ENCODE data around the gene OR4N5. TPM values are rescaled to one million over a fixed set of nuclear protein-coding genes. Genes with fewer than 3 reads are reported as not detected.
"Not testable (repeated sequence)": the region's sequence is repeated elsewhere in the genome, so short reads cannot be mapped to it uniquely, and the experiment has no call there.

OR4N5 gene
- polyA plus RNA-seq: not detected

GRCh38 chr14:20138520-20138919 is at the start of gene OR4N5:
Gene OR4N5 (plus strand): TSS chr14:20138820. CDS start chr14:20143736, 4,916 bp downstream.
- no peak for DNase-seq
- Mint-ChIP-seq H3K27me3 (ENCODE audit: low read depth in 3 of 3) (peaks cover 3 to 8% (median 3%) of the 10 kb centered on the region in 3 donors), H3K4me3 (no peak within 1 kb of the TSS), H3K9me3 (peaks cover 0 to 8% (median 3%) of the 10 kb centered on the region in 6 donors), H3K36me3 (no peaks in the 10 kb centered on the region), H3K4me1 (no peaks in the 10 kb centered on the region), H3K27ac (no peak within 1 kb of the TSS)

DNA sequence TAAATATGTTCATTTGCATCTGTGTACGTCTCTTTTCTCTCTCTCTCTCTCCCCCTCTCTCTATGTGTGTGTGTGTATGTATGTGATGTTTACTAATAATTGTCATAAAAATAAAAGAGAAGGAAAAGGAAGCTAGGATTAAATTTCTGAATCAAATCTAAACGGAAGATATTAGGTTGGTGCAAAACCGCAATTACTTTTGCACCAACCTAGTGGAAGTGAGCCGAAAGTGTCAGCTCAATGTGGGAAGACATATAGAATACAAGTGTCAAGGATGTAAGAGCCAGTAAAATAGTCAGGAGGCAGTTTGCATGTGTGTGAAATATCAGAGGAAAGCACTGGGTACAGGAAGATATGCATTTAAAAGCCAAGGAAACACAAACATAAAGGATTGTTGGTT is 46.6 kb upstream of the OR4N5 start:
- Mint-ChIP-seq H3K4me3 (no peak overlapping the region), H3K4me1 (no peaks in the 10 kb centered on the region), H3K36me3 (no peaks in the 10 kb centered on the region), H3K27me3 (ENCODE audit: low read depth in 3 of 3) (peaks cover 0 to 2% (median 0%) of the 10 kb centered on the region in 3 donors), H3K9me3 (peaks cover 0 to 4% (median 0%) of the 10 kb centered on the region in 6 donors), H3K27ac (no peak overlapping the region)
- DNase-seq: no peak

- no peak overlapping the region for H3K4me3 Mint-ChIP-seq
- no peak for DNase-seq
- no peaks in the 10 kb centered on the region for H3K36me3 Mint-ChIP-seq
- H3K27me3 Mint-ChIP-seq (ENCODE audit: low read depth in 3 of 3): peaks cover 0 to 2% (median 0%) of the 10 kb centered on the region in 3 donors
- no peak overlapping the region for H3K27ac Mint-ChIP-seq
- no peaks in the 10 kb centered on the region for H3K4me1 Mint-ChIP-seq
- H3K9me3 Mint-ChIP-seq: peaks cover 0 to 4% (median 0%) of the 10 kb centered on the region in 6 donors
Observed at GRCh38 chr14:20093442-20093841, 45.2 kb upstream of the OR4N5 start.

DNA sequence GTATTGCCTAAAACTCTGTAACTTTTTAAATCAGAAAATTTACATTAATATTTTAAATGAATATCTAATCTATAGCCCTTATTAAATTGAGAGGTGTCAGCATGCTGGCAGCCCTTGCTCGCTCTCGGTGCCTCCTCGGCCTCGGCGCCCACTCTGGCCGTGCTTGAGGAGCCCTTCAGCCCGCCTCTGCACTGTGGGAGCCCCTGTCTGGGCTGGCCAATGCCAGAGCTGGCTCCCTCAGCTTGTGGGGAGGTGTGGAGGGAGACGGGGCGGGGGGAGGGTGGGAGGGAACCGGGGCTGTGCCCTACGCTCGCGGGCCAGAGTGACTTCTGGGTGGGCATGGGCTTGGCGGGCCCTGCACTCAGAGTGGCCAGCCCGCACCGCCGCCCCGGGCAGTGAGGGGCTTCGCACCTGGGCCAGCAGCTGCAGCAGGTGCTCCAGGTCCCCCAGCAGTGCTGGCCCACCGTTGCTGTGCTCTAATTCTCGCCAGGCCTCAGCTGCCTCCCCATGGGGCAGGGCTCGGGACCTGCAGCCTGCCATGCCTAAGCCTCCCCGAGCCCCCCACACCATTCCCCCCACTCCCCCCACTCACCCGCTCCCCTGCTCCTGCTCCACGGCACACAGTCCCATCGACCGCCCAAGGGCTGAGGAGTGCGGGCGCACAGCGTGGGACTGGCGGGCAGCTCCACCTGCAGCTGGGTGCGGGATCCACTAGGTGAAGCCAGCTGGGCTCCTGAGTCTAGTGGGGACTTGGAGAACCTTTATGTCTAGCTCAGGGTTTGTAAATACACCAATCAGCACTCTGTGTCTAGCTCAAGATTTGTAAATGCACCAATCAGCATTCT is 39.5 kb upstream of the OR4N5 start:
- H3K27me3 Mint-ChIP-seq (ENCODE audit: low read depth in 3 of 3); H3K36me3 Mint-ChIP-seq; H3K4me3 Mint-ChIP-seq; DNase-seq; H3K27ac Mint-ChIP-seq; H3K4me1 Mint-ChIP-seq: not testable (repeated sequence)
- H3K9me3 Mint-ChIP-seq: peaks cover 0 to 11% (median 3%) of the 10 kb centered on the region in 6 donors

- Mint-ChIP-seq H3K4me3 (no peak within 1 kb of the TSS), H3K36me3 (no peaks in the 10 kb centered on the region), H3K9me3 (peaks cover 0 to 4% (median 0%) of the 10 kb centered on the region in 6 donors), H3K27ac (no peak within 1 kb of the TSS), H3K4me1 (no peaks in the 10 kb centered on the region), H3K27me3 (ENCODE audit: low read depth in 3 of 3) (no peaks in the 10 kb centered on the region)
- no peak for DNase-seq
Observed at GRCh38 chr14:20110438-20110837, 28.2 kb upstream of the OR4N5 start, which contains the start of gene OR4K17. Gene OR4K17 (plus strand): TSS chr14:20110739. CDS start chr14:20117500, 6,761 bp downstream.

GRCh38 chr14:20112321-20112720 is 26.3 kb upstream of the OR4N5 start:
- H3K27me3 Mint-ChIP-seq (ENCODE audit: low read depth in 3 of 3): peaks cover 0 to under 1% (median 0%) of the 10 kb centered on the region in 3 donors
- H3K9me3 Mint-ChIP-seq: peaks cover 0 to 9% (median 0%) of the 10 kb centered on the region in 6 donors
- no peak overlapping the region for H3K27ac Mint-ChIP-seq
- no peaks in the 10 kb centered on the region for H3K36me3 Mint-ChIP-seq
- DNase-seq: no peak
- no peak overlapping the region for H3K4me3 Mint-ChIP-seq
- no peaks in the 10 kb centered on the region for H3K4me1 Mint-ChIP-seq

GRCh38 chr14:20116748-20117147 is 21.9 kb upstream of the OR4N5 start:
- H3K36me3 Mint-ChIP-seq: peaks cover 0 to 6% (median 0%) of the 10 kb centered on the region in 3 donors
- H3K27ac Mint-ChIP-seq: no peak overlapping the region
- H3K4me3 Mint-ChIP-seq: no peak overlapping the region
- peaks cover 11 to 33% (median 16%) of the 10 kb centered on the region in 6 donors for H3K9me3 Mint-ChIP-seq
- H3K4me1 Mint-ChIP-seq: no peaks in the 10 kb centered on the region
- peaks cover 0 to 4% (median 2%) of the 10 kb centered on the region in 3 donors for H3K27me3 Mint-ChIP-seq (ENCODE audit: low read depth in 3 of 3)
- no peak for DNase-seq

- Mint-ChIP-seq H3K4me1 (no peaks in the 10 kb centered on the region), H3K36me3 (peaks cover 0 to 6% (median 0%) of the 10 kb centered on the region in 3 donors), H3K27ac (no peak overlapping the region), H3K9me3 (peaks cover 13 to 42% (median 16%) of the 10 kb centered on the region in 6 donors), H3K4me3 (no peak overlapping the region), H3K27me3 (ENCODE audit: low read depth in 3 of 3) (peaks cover 0 to 4% (median 2%) of the 10 kb centered on the region in 3 donors)
- DNase-seq: no peak
Observed at GRCh38 chr14:20118795-20119194, 19.8 kb upstream of the OR4N5 start.

DNA sequence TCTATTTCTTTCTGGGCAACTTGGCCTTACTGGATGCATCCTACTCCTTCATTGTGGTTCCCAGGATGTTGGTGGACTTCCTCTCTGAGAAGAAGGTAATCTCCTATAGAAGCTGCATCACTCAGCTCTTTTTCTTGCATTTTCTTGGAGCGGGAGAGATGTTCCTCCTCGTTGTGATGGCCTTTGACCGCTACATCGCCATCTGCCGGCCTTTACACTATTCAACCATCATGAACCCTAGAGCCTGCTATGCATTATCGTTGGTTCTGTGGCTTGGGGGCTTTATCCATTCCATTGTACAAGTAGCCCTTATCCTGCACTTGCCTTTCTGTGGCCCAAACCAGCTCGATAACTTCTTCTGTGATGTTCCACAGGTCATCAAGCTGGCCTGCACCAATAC is 5.3 kb downstream of the OR4N5 start:
- no peak for DNase-seq
- H3K9me3 Mint-ChIP-seq: peaks cover 0 to 3% (median 0%) of the 10 kb centered on the region in 6 donors

DNA sequence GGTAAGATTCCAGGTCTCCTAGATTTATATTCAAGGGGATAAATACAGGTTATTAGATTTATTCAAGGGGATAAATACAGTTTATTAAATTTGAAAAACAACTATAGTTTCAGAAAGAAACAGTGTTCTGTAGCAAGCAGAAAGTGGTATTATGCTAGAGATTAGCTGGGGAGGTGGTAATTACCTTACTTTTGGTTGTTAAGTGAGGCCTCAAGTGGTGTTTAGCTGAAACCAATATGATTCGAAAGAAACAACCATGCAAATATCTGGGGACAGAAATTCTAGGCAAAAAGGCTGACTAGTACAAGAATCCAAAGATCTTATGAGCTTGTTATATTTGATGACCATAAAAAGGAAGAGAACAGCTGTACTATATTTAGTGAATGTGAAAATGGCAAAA is 6.2 kb downstream of the OR4N5 start:
- Mint-ChIP-seq H3K4me3 (no peak overlapping the region), H3K9me3 (peaks cover 0 to 5% (median 0%) of the 10 kb centered on the region in 6 donors), H3K27ac (no peak overlapping the region), H3K4me1 (no peaks in the 10 kb centered on the region), H3K36me3 (no peaks in the 10 kb centered on the region), H3K27me3 (ENCODE audit: low read depth in 3 of 3) (peaks cover 1 to 5% (median 4%) of the 10 kb centered on the region in 3 donors)
- DNase-seq: no peak

More for the DNA sequence above, 5.3 kb downstream of the OR4N5 start:
- no peaks in the 10 kb centered on the region for H3K36me3 Mint-ChIP-seq
- H3K27me3 Mint-ChIP-seq (ENCODE audit: low read depth in 3 of 3): peaks cover 1 to 5% (median 4%) of the 10 kb centered on the region in 3 donors
- H3K4me1 Mint-ChIP-seq: no peaks in the 10 kb centered on the region
- no peak overlapping the region for H3K4me3 Mint-ChIP-seq
- no peak overlapping the region for H3K27ac Mint-ChIP-seq

GRCh38 chr14:20164462-20164861 is 25.8 kb downstream of the OR4N5 start:
- no peak overlapping the region for H3K4me3 Mint-ChIP-seq
- H3K27me3 Mint-ChIP-seq (ENCODE audit: low read depth in 3 of 3): peaks cover 0 to 2% (median 0%) of the 10 kb centered on the region in 3 donors
- no peak overlapping the region for H3K27ac Mint-ChIP-seq
- H3K36me3 Mint-ChIP-seq: peaks cover 0 to 3% (median 0%) of the 10 kb centered on the region in 3 donors
- peaks cover 12 to 33% (median 21%) of the 10 kb centered on the region in 6 donors for H3K9me3 Mint-ChIP-seq
- H3K4me1 Mint-ChIP-seq: no peaks in the 10 kb centered on the region
- no peak for DNase-seq

DNA sequence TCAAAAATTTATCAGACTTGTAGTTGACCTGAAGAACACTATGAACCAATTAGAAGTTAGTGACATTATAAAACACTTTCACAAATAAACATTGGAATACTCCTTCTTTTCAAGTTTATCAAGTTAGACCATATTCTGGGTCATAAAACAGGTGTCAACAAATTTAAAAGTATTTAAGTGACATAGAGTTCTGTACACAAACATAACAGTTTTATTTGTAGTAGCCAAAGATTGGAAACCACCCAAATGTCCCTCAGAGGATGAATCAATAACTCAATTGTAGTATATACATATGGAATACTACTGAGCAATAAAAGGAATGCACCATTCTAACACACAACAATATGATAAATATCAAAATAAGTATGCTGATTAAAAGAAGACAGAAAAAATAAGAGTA is 28.5 kb downstream of the OR4N5 start:
- H3K9me3 Mint-ChIP-seq: peaks cover 12 to 33% (median 21%) of the 10 kb centered on the region in 6 donors
- DNase-seq: no peak
- no peak overlapping the region for H3K4me3 Mint-ChIP-seq
- no peaks in the 10 kb centered on the region for H3K4me1 Mint-ChIP-seq
- peaks cover 0 to 2% (median 0%) of the 10 kb centered on the region in 3 donors for H3K27me3 Mint-ChIP-seq (ENCODE audit: low read depth in 3 of 3)
- H3K27ac Mint-ChIP-seq: no peak overlapping the region
- H3K36me3 Mint-ChIP-seq: peaks cover 0 to 3% (median 0%) of the 10 kb centered on the region in 3 donors

GRCh38 chr14:20169852-20170251 is 31.2 kb downstream of the OR4N5 start:
- H3K4me3 Mint-ChIP-seq; DNase-seq; H3K27ac Mint-ChIP-seq; H3K36me3 Mint-ChIP-seq; H3K4me1 Mint-ChIP-seq; H3K27me3 Mint-ChIP-seq (ENCODE audit: low read depth in 3 of 3): not testable (repeated sequence)
- peaks cover under 1 to 19% (median 11%) of the 10 kb centered on the region in 6 donors for H3K9me3 Mint-ChIP-seq

- not testable (repeated sequence) for DNase-seq; H3K27me3 Mint-ChIP-seq (ENCODE audit: low read depth in 3 of 3); H3K9me3 Mint-ChIP-seq; H3K4me3 Mint-ChIP-seq; H3K4me1 Mint-ChIP-seq; H3K36me3 Mint-ChIP-seq; H3K27ac Mint-ChIP-seq
Observed at GRCh38 chr14:20174205-20174604, 35.6 kb downstream of the OR4N5 start.
